ENCODE data around the gene PCDHGA1. TPM values are rescaled to one million over a fixed set of nuclear protein-coding genes. Genes with fewer than 3 reads are reported as not detected.

Gene PCDHGA1
- total and polyA plus RNA-seq, 2 donors (not counting 1 experiment from before 2014, with no cell fraction given): 0.06 to 0.64 TPM

DNA sequence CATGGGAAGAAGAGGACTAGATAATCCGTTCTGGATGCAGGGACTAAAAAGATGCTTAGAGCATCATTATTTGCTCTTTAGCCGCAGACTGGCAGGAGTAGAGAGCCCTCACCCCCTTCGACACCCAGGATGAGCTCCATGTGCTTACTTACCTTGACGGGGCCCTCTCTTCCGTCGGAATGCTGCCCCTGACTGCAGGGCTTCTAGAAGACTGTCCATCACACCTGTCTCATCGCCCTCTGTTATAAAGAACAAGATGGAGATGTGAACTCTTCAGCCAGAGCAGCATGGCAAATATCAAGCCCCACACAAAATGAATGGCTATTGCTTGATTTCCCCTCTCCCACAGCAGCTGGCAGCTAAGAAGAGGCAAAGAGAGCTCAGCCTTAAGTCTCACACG, 193.7 kb downstream of the PCDHGA1 start:
- H4K20me1 ChIP-seq (ENCODE audit: control insufficient read depth, insufficient read depth, low read length, poor library complexity, severe bottlenecking): peaks cover 7% of the 10 kb centered on the region
- ChIA-PET POLR2A (interaction anchor here (1.2 kb wide), 1 partner anchor 44 kb away, joined by 4 read pairs; no protein-coding TSS in a partner anchor), CTCF (interaction anchor here (0.6 to 11.5 kb wide), 30 partner anchors 10 to 1140 kb away, joined by 3 to 176 read pairs (median 6); partner anchors contain the start of genes PCDHB12, PCDHGA10, PCDHGA11 and PCDHGA12)
- no peak for ATAC-seq (ENCODE audit: low read depth)
- Mint-ChIP-seq H3K4me1 (peaks cover 18% of the 10 kb centered on the region), H3K27me3 (no peaks in the 10 kb centered on the region), H3K4me3 (no peak overlapping the region), H3K27ac (no peak overlapping the region), H3K9me3 (ENCODE audit: insufficient read depth) (no peaks in the 10 kb centered on the region)
- DNase-seq: no peak
- 96% methylated on average over 6 of the region's 8 CpGs for WGBS (ENCODE audit: insufficient coverage)
- intact Hi-C loops (cut with micrococcal nuclease): loop anchor here (1.0 to 2.0 kb wide), 5 partner anchors 13 to 198 kb away; partner anchors contain the start of genes PCDHGA12 and PCDHGC3
- H3K27me3 ChIP-seq (replicated peaks in 1 of 4; ENCODE audit: control extremely low read depth in 1 of 4, control insufficient read depth in 3 of 4, insufficient read depth in 4 of 4, low read length in 3 of 4): no peaks in the 10 kb centered on the region
- no peaks in the 10 kb centered on the region for H3K79me2 ChIP-seq (ENCODE audit: control insufficient read depth, insufficient read depth, low read length)
- H3K9me3 ChIP-seq (ENCODE audit: control extremely low read depth in 1 of 3, control insufficient read depth in 2 of 3, insufficient read depth in 1 of 3, low read length in 2 of 3): no peaks in the 10 kb centered on the region
- no peak overlapping the region for H2AFZ ChIP-seq (ENCODE audit: insufficient read depth, low read depth, low read length, poor library complexity, severe bottlenecking)
- H3K36me3 ChIP-seq (replicated peaks in 1 of 2; ENCODE audit: control extremely low read depth in 1 of 2, control insufficient read depth in 1 of 2, extremely low read depth in 1 of 2, insufficient read depth in 2 of 2, low read length in 1 of 2): peaks cover 8 to 88% of the 10 kb centered on the region in 2 experiments
- no peak overlapping the region for H3K27ac ChIP-seq (ENCODE audit: low read length in 2 of 2)
- no peak overlapping the region for H3K9ac ChIP-seq (ENCODE audit: low read length)
- H3K4me3 ChIP-seq (ENCODE audit: control extremely low read depth in 1 of 5, extremely low read depth in 1 of 5, insufficient read depth in 1 of 5, low read depth in 2 of 5, low read length in 4 of 5): no peak overlapping the region
- no peak for TF ChIP-seq EZH2 (IDR thresholded peaks at IDR 0.05; ENCODE audit: borderline replicate concordance, insufficient read depth, low read depth, low read length, poor library complexity, severe bottlenecking)
- H3K4me1 ChIP-seq (ENCODE audit: control insufficient read depth in 2 of 2, insufficient read depth in 2 of 2, low read length in 2 of 2): peaks cover 9% of the 10 kb centered on the region in 2 donors
- no peak overlapping the region for H3K4me2 ChIP-seq (replicated peaks; ENCODE audit: low read depth, low read length, poor library complexity, severe bottlenecking)

GRCh38 chr5:141524604-141525597, 194.6 kb downstream of the PCDHGA1 start:
- DNase-seq (peak; percentile 78), ATAC-seq (ENCODE audit: low read depth) (peak; percentile 89)
- TF ChIP-seq, protein P1, sequence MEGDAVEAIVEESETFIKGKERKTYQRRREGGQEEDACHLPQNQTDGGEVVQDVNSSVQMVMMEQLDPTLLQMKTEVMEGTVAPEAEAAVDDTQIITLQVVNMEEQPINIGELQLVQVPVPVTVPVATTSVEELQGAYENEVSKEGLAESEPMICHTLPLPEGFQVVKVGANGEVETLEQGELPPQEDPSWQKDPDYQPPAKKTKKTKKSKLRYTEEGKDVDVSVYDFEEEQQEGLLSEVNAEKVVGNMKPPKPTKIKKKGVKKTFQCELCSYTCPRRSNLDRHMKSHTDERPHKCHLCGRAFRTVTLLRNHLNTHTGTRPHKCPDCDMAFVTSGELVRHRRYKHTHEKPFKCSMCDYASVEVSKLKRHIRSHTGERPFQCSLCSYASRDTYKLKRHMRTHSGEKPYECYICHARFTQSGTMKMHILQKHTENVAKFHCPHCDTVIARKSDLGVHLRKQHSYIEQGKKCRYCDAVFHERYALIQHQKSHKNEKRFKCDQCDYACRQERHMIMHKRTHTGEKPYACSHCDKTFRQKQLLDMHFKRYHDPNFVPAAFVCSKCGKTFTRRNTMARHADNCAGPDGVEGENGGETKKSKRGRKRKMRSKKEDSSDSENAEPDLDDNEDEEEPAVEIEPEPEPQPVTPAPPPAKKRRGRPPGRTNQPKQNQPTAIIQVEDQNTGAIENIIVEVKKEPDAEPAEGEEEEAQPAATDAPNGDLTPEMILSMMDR (IDR thresholded peaks at IDR 0.05): peak; percentile 100
- no peak for TF ChIP-seq EZH2 (IDR thresholded peaks at IDR 0.05; ENCODE audit: borderline replicate concordance, insufficient read depth, low read depth, low read length, poor library complexity, severe bottlenecking)
- no peak overlapping the region for H2AFZ ChIP-seq (ENCODE audit: insufficient read depth, low read depth, low read length, poor library complexity, severe bottlenecking)
- no peaks in the 10 kb centered on the region for H3K9me3 ChIP-seq (ENCODE audit: control extremely low read depth in 1 of 3, control insufficient read depth in 2 of 3, insufficient read depth in 1 of 3, low read length in 2 of 3)
- H3K9me3 Mint-ChIP-seq (ENCODE audit: insufficient read depth): no peaks in the 10 kb centered on the region
- no peak overlapping the region for H3K4me2 ChIP-seq (replicated peaks; ENCODE audit: low read depth, low read length, poor library complexity, severe bottlenecking)
- 44% methylated on average over 7 of the region's 12 CpGs for WGBS (ENCODE audit: insufficient coverage)
- CTCF ChIA-PET: interaction anchor here (0.6 to 11.5 kb wide), 29 partner anchors 10 to 1141 kb away, joined by 3 to 176 read pairs (median 6); partner anchors contain the start of genes PCDHGA10, PCDHGA11, PCDHGA12 and PCDHGA9
- POLR2A ChIA-PET: interaction anchor here (1.2 kb wide), 1 partner anchor 43 kb away, joined by 4 read pairs; no protein-coding TSS in a partner anchor
- H3K27ac ChIP-seq (ENCODE audit: low read length in 2 of 2): no peak overlapping the region
- no peaks in the 10 kb centered on the region for H3K79me2 ChIP-seq (ENCODE audit: control insufficient read depth, insufficient read depth, low read length)
- H3K9ac ChIP-seq (ENCODE audit: low read length): no peak overlapping the region
- peaks cover 8 to 86% of the 10 kb centered on the region in 2 experiments for H3K36me3 ChIP-seq (replicated peaks in 1 of 2; ENCODE audit: control extremely low read depth in 1 of 2, control insufficient read depth in 1 of 2, extremely low read depth in 1 of 2, insufficient read depth in 2 of 2, low read length in 1 of 2)
- intact Hi-C loops (cut with micrococcal nuclease): loop anchor here (1.0 to 2.0 kb wide), 6 partner anchors 14 to 199 kb away; partner anchors contain the start of genes PCDHGA10, PCDHGA12 and PCDHGC3
- H3K4me1 ChIP-seq (ENCODE audit: control insufficient read depth in 2 of 2, insufficient read depth in 2 of 2, low read length in 2 of 2): peaks cover 9 to 10% of the 10 kb centered on the region in 2 donors
- H4K20me1 ChIP-seq (ENCODE audit: control insufficient read depth, insufficient read depth, low read length, poor library complexity, severe bottlenecking): peaks cover 7% of the 10 kb centered on the region
- no peak overlapping the region for H3K4me3 Mint-ChIP-seq
- no peak overlapping the region for H3K4me3 ChIP-seq (ENCODE audit: control extremely low read depth in 1 of 5, extremely low read depth in 1 of 5, insufficient read depth in 1 of 5, low read depth in 2 of 5, low read length in 4 of 5)
- peak overlapping the region; percentile 67 for H3K27ac Mint-ChIP-seq
- H3K4me1 Mint-ChIP-seq: peaks cover 18% of the 10 kb centered on the region
- no peaks in the 10 kb centered on the region for H3K27me3 ChIP-seq (replicated peaks in 1 of 4; ENCODE audit: control extremely low read depth in 1 of 4, control insufficient read depth in 3 of 4, insufficient read depth in 4 of 4, low read length in 3 of 4)
- no peaks in the 10 kb centered on the region for H3K27me3 Mint-ChIP-seq
